Calu3 (cell line): ENCODE data around the gene ETF1. TPM values are rescaled to one million over a fixed set of nuclear protein-coding genes. Genes with fewer than 3 reads are reported as not detected.
A peak's percentile ranks its signal among the peaks of the same experiment; 100 is the strongest.

Source experiments
- BruUV-seq: library from RNA; stranded (reverse); fragments of 400-500 nt; replicated peaks from 2 replicates; lab custom pipeline; 2021; lab: Mats Ljungman, UMichigan
- CTCF ChIA-PET: fragments of 300-600 bp; sonication (Branson Sonifier 250); formaldehyde crosslinking; loops from one replicate; lab custom pipeline; 2022; ENCODE audit warnings: antibody characterized with exemption; lab: Charles Lee
- DNase-seq: peaks from one replicate; pipeline ENCODE4 v3.0.0; 2022
- H3K27ac Mint-ChIP-seq: one replicate; pipeline ENCODE4 v1.8.0; 2022; ENCODE audit warnings: mixed read lengths; ENCODE audit not compliant: unreplicated experiment
- H3K27me3 Mint-ChIP-seq: one replicate; pipeline ENCODE4 v1.8.0; 2022; ENCODE audit warnings: mixed read lengths; ENCODE audit not compliant: unreplicated experiment
- H3K36me3 Mint-ChIP-seq: one replicate; pipeline ENCODE4 v1.8.0; 2022; ENCODE audit warnings: mild to moderate bottlenecking, moderate library complexity, mixed read lengths; ENCODE audit not compliant: insufficient read depth, unreplicated experiment
- H3K4me1 Mint-ChIP-seq: one replicate; pipeline ENCODE4 v1.8.0; 2022; ENCODE audit warnings: mild to moderate bottlenecking, low read depth, mixed read lengths; ENCODE audit not compliant: unreplicated experiment
- H3K4me3 Mint-ChIP-seq: one replicate; pipeline ENCODE4 v1.8.0; 2022; ENCODE audit warnings: mild to moderate bottlenecking, low read depth, moderate library complexity, mixed read lengths; ENCODE audit not compliant: unreplicated experiment
- H3K9me3 Mint-ChIP-seq: one replicate; pipeline ENCODE4 v1.8.0; 2022; ENCODE audit warnings: low read depth, mixed read lengths; ENCODE audit not compliant: unreplicated experiment
- intact Hi-C: fragments of 100-400 bp; cut with micrococcal nuclease; formaldehyde crosslinking; loops from one replicate; pipeline ENCODE4 v1.10.0; 2022; ENCODE audit not compliant: unreplicated experiment
- total RNA-seq: library from RNA; stranded (reverse); gene quantifications from 2 replicates; pipeline ENCODE4 v1.2.3, GENCODE V29; 2022
- TF ChIP-seq, protein P1 (sequence below): fragments of 200-600 bp; IDR thresholded peaks from one replicate; pipeline ENCODE4 v1.8.0; 2022; ENCODE audit warnings: antibody characterized with exemption; ENCODE audit not compliant: unreplicated experiment

Gene ETF1
- total RNA-seq, 1 experiment from 2014 or later, result 164 TPM

DNA sequence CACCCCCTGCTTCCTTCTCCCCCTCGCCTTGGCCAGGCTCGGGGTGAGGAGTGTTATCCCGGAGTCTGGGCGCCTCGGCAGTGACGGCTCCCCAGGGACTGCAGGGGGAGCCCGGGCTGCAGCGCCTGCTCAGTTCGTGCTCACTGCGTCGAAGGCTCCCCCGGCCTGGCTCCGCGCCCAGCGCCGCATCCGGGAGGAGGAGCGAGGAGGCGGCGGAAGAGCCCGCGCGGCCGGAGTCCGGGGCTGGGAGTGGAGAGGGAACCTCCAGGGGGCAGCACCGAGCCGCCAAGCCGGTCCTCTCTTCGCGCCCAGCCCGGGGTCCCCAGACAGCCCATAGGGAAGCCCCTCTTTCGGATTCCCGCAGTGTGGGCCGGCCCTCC is 79.0 kb downstream of the ETF1 start:
- Mint-ChIP-seq H3K27me3 (peaks cover 32% of the 10 kb centered on the region), H3K4me3 (peak overlapping the region; percentile 78), H3K9me3 (no peaks in the 10 kb centered on the region), H3K4me1 (peaks cover 22% of the 10 kb centered on the region), H3K27ac (peak overlapping the region; percentile 94), H3K36me3 (peaks cover 60% of the 10 kb centered on the region)
- CTCF ChIA-PET, result interaction anchor here (0.6 to 3.1 kb wide), 4 partner anchors 14 to 141 kb away, joined by 3 to 35 read pairs (median 4); partner anchors contain the start of gene FAM53C
- no TSS peak for BruUV-seq
- TF ChIP-seq, protein P1, sequence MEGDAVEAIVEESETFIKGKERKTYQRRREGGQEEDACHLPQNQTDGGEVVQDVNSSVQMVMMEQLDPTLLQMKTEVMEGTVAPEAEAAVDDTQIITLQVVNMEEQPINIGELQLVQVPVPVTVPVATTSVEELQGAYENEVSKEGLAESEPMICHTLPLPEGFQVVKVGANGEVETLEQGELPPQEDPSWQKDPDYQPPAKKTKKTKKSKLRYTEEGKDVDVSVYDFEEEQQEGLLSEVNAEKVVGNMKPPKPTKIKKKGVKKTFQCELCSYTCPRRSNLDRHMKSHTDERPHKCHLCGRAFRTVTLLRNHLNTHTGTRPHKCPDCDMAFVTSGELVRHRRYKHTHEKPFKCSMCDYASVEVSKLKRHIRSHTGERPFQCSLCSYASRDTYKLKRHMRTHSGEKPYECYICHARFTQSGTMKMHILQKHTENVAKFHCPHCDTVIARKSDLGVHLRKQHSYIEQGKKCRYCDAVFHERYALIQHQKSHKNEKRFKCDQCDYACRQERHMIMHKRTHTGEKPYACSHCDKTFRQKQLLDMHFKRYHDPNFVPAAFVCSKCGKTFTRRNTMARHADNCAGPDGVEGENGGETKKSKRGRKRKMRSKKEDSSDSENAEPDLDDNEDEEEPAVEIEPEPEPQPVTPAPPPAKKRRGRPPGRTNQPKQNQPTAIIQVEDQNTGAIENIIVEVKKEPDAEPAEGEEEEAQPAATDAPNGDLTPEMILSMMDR, result peak; percentile 96
- intact Hi-C loops, result loop anchor here (10.0 kb wide), 1 partner anchor 81 kb away; the partner anchor contains the start of gene ETF1
- DNase-seq, result peak; percentile 99

DNA sequence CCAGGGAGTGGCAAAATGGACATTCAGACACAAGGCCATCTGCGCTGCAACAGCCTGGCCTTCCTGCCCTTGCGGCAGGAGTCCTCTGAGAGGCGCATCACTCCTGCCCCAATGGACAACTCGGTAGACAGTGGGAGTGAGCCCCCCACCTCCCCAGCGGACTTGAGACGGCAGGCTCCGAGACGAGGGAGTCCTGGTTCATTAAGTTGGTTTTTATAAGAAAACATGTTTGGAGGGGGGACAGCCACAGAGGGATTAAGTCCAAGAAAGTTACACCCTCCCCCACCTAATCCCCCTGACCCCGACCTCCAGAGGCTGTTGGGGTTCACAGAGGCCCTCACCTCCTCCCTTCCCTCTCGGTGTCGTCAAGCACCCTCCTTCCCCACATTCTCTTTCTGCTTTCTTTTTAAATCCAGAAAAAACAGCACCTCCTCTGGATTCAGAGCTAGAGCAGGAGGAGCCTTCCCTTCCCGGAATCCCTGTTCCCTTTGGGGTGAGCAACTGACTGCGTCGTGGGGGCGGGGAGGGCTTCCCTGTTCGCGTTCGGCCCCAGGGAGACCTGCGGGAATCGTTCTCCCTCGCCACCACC is 79.5 kb downstream of the ETF1 start:
- Mint-ChIP-seq H3K4me3 (peak overlapping the region; percentile 78), H3K27ac (peak overlapping the region; percentile 94), H3K27me3 (peaks cover 34% of the 10 kb centered on the region), H3K36me3 (peaks cover 55% of the 10 kb centered on the region), H3K4me1 (peaks cover 17% of the 10 kb centered on the region), H3K9me3 (no peaks in the 10 kb centered on the region)
- no peak for DNase-seq
- intact Hi-C loops, result loop anchor here (10.0 kb wide), 1 partner anchor 81 kb away; the partner anchor contains the start of gene ETF1
- no TSS peak for BruUV-seq
- CTCF ChIA-PET, result interaction anchor here (0.6 to 3.1 kb wide), 4 partner anchors 13 to 250 kb away, joined by 3 to 35 read pairs (median 4); no protein-coding TSS in a partner anchor
- TF ChIP-seq, protein P1, result no peak

DNA sequence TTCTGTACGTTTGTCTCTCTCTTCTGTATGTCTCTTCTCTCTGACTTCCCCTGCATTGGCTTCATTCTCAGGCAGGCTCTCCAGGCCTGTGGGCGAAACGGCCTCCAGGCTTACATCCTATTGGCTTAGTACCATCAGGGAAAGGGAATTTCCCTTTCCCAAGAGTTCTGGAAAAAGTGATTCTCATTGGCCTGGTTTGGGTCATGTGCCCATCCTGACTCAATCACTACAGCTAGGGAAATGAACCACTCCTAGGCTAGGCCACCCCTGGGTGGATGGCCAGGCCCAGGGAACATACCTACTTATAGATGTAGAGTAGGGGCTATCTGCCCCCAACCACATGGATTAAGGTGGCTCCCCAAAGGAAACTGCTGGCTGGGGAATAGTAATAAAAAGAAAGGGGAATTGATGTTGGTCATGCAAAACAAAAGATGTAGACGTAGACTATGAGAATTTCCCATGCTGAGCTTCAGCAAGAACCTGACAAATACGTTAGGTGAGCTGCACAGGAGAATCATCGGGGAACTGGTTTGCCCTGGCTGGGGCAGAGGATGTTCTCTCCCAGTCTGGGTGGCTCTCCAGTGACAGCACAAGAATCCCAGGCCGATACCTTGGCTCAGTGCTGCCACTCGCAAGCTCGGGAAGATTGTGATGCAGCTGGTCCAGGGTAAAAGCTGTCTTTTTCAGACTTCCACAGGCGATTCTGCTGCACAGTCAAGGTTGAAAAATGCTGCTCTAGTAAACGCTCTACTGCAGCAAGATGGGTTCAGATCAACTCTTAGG is 81.5 kb downstream of the ETF1 start:
- no TSS peak for BruUV-seq
- TF ChIP-seq, protein P1, result no peak
- no peak for DNase-seq
- CTCF ChIA-PET, result interaction anchor here (1.2 to 1.5 kb wide), 2 partner anchors 13 to 42 kb away, joined by 3 to 4 read pairs; no protein-coding TSS in a partner anchor
- Mint-ChIP-seq H3K9me3 (no peaks in the 10 kb centered on the region), H3K27ac (no peak overlapping the region), H3K4me3 (no peak overlapping the region), H3K4me1 (no peaks in the 10 kb centered on the region), H3K27me3 (peaks cover 40% of the 10 kb centered on the region), H3K36me3 (peaks cover 35% of the 10 kb centered on the region)
- intact Hi-C loops, result loop anchor here (10.0 kb wide), 1 partner anchor 83 kb away; the partner anchor contains the start of gene ETF1

DNA sequence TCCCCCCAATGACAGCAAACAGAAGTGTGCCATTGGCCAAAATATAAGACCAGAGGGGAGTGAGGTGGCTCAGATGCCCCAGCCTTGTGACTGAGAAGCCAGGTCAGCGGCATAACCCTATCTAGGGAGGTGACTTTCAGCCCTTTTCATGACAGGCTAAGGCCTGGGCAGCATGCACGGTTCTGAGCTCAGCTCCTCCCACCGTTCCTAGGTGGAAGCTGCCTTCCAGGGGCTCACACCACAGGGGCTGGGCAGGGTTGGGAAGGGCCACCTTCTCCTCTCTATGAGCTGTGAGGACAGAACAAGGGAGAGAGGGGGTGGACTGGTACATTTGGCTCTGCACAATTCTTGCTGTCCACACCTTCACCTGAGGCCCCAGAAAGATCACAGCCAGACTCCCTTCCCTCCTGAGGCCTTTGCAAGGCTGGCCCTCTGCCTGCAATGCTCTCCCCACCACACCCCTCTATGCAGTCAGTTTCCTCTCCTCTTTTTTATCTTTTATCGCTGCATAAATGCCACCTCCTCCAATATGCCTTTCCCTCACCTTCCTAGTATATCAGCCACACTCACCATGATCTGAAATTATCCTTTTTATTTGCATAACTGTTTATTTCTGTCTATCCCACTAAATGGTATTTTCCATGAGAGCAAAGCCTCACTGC is 82.9 kb downstream of the ETF1 start:
- intact Hi-C loops, result loop anchor here (10.0 kb wide), 1 partner anchor 85 kb away; the partner anchor contains the start of gene ETF1
- Mint-ChIP-seq H3K4me1 (no peaks in the 10 kb centered on the region), H3K27me3 (peaks cover 54% of the 10 kb centered on the region), H3K9me3 (no peaks in the 10 kb centered on the region), H3K4me3 (no peak overlapping the region), H3K36me3 (peaks cover 21% of the 10 kb centered on the region), H3K27ac (no peak overlapping the region)
- no peak for DNase-seq
- BruUV-seq, result no TSS peak
- TF ChIP-seq, protein P1, result no peak
- CTCF ChIA-PET, result no interaction called here
